ENCODE measurements around the gene ATP7A. TPM values are rescaled to one million over a fixed set of nuclear protein-coding genes. Genes with fewer than 3 reads are reported as not detected.
A peak's percentile ranks its signal among the peaks of the same experiment; 100 is the strongest.

Gene ATP7A
- total RNA-seq, 2 experiments from 2014 or later = 4.7 to 7.2 TPM

DNA sequence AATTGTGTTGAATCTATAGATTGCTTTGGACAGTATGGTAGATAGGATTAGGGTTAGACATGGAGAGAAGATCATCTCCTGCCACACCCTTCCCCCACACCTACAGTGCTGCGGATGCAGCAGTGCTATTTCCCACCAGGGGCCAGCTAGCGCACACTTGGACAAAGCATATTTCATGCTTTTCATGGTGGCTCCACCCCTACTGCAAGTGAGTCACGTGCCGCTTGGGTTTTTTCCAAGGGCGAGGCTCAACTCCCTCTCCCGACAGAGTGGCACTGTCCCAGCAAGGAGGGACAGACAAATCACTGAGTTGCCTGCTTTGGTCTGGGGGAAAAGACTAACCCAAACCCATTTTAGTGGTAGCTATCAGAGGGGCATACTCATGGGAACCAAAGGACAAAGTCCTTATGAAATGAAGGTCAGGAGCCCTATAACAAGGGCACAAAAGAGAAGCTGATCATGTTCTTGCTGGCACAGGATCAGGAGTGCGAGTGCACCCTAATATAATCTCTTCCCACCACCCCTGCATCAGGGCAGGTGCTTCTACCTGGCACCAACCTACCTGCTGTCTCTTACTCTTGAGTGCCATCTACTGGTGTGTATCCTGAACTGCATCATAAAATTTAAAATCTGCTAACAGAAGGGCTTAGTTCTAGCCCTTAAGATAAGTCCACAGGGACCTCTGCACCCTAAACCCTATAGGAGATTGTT, 114.0 kb downstream of the ATP7A start:
- ChIA-PET CTCF (ENCODE audit: unreplicated experiment) (interaction anchor here (1.3 kb wide), 1 partner anchor 114 kb away, joined by 5 read pairs; the partner anchor contains the start of gene ATP7A), POLR2A (interaction anchor here (1.1 kb wide), 1 partner anchor 114 kb away, joined by 5 read pairs; the partner anchor contains the start of gene ATP7A)
- Histone ChIP-seq H3K4me3 (ENCODE audit: low read depth, low read length, poor library complexity, severe bottlenecking) (no peak overlapping the region), H4K20me1 (ENCODE audit: insufficient read depth, low read length) (no peaks in the 10 kb centered on the region), H3K36me3 (ENCODE audit: insufficient read depth, low read length) (no peaks in the 10 kb centered on the region), H3K27ac (ENCODE audit: low read depth, low read length, poor library complexity, severe bottlenecking) (no peak overlapping the region), H3K9me3 (ENCODE audit: low read length) (no peaks in the 10 kb centered on the region), H3K4me2 (ENCODE audit: low read length) (no peak overlapping the region), H3K79me2 (ENCODE audit: insufficient read depth, low read depth, low read length) (no peaks in the 10 kb centered on the region), H3K4me1 (ENCODE audit: insufficient read depth, low read length, poor library complexity, severe bottlenecking) (no peaks in the 10 kb centered on the region), H3K9me2 (ENCODE audit: insufficient read depth, low read length) (no peaks in the 10 kb centered on the region), H2AFZ (ENCODE audit: low read length) (no peak overlapping the region)
- intact Hi-C loops (cut with micrococcal nuclease; ENCODE audit: unreplicated experiment) = loop anchor here (1.0 to 5.0 kb wide), 2 partner anchors 114 to 1467 kb away; partner anchors contain the start of gene ATP7A
- peak; percentile 25 for DNase-seq (ENCODE audit: low spot score)
- no TSS peak for BruUV-seq (replicated peaks)
- TF ChIP-seq EZH2phosphoT487 (IDR thresholded peaks at IDR 0.05; ENCODE audit: borderline replicate concordance, low read depth, low read length) (no peak), CTCF (conservative IDR thresholded peaks at IDR 0.05; ENCODE audit: low read length) (peak; percentile 80)

DNA sequence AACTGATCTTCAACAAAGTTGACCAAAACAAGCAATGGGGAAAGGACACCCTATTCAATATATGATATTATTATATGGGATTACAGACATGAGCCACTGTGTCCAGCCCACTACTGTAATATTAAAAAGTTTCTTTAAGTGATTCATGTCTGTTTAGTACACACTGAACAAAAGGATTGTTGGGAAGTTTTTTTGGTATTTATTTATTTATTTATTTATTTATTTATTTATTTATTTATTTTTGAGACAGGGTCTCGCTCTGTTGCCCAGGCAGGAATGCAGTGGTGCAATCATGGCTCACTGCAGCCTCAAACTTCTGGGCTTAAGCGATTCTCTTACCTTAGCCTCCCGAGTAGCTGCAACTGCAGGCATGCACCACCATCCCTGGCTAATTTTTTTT, 117.3 kb downstream of the ATP7A start:
- H2AFZ ChIP-seq (ENCODE audit: low read length) = no peak overlapping the region
- intact Hi-C loops (cut with micrococcal nuclease; ENCODE audit: unreplicated experiment) = loop anchor here (5.0 kb wide), 1 partner anchor 1470 kb away; no protein-coding TSS in a partner anchor
- no peaks in the 10 kb centered on the region for H4K20me1 ChIP-seq (ENCODE audit: insufficient read depth, low read length)
- BruUV-seq (replicated peaks) = no TSS peak
- no peaks in the 10 kb centered on the region for H3K9me2 ChIP-seq (ENCODE audit: insufficient read depth, low read length)
- no peaks in the 10 kb centered on the region for H3K79me2 ChIP-seq (ENCODE audit: insufficient read depth, low read depth, low read length)
- H3K27ac ChIP-seq (ENCODE audit: low read depth, low read length, poor library complexity, severe bottlenecking) = no peak overlapping the region
- no peak overlapping the region for H3K4me3 ChIP-seq (ENCODE audit: low read depth, low read length, poor library complexity, severe bottlenecking)
- POLR2A ChIA-PET = no interaction called here
- no peaks in the 10 kb centered on the region for H3K9me3 ChIP-seq (ENCODE audit: low read length)
- H3K4me1 ChIP-seq (ENCODE audit: insufficient read depth, low read length, poor library complexity, severe bottlenecking) = no peaks in the 10 kb centered on the region
- no peak for DNase-seq (ENCODE audit: low spot score)
- CTCF ChIA-PET (ENCODE audit: unreplicated experiment) = no interaction called here
- no peaks in the 10 kb centered on the region for H3K36me3 ChIP-seq (ENCODE audit: insufficient read depth, low read length)
- no peak overlapping the region for H3K4me2 ChIP-seq (ENCODE audit: low read length)
- no peak for TF ChIP-seq CTCF (conservative IDR thresholded peaks at IDR 0.05; ENCODE audit: low read length)
- no peak for TF ChIP-seq EZH2phosphoT487 (IDR thresholded peaks at IDR 0.05; ENCODE audit: borderline replicate concordance, low read depth, low read length)

GRCh38 chrX:78029663-78030062, 119.2 kb downstream of the ATP7A start:
- Histone ChIP-seq H4K20me1 (ENCODE audit: insufficient read depth, low read length) (no peaks in the 10 kb centered on the region), H3K9me3 (ENCODE audit: low read length) (no peaks in the 10 kb centered on the region), H3K36me3 (ENCODE audit: insufficient read depth, low read length) (no peaks in the 10 kb centered on the region), H3K4me2 (ENCODE audit: low read length) (no peak overlapping the region), H3K4me3 (ENCODE audit: low read depth, low read length, poor library complexity, severe bottlenecking) (no peak overlapping the region), H3K27ac (ENCODE audit: low read depth, low read length, poor library complexity, severe bottlenecking) (no peak overlapping the region), H3K79me2 (ENCODE audit: insufficient read depth, low read depth, low read length) (no peaks in the 10 kb centered on the region), H3K4me1 (ENCODE audit: insufficient read depth, low read length, poor library complexity, severe bottlenecking) (no peaks in the 10 kb centered on the region), H3K9me2 (ENCODE audit: insufficient read depth, low read length) (no peaks in the 10 kb centered on the region), H2AFZ (ENCODE audit: low read length) (no peak overlapping the region)
- CTCF ChIA-PET (ENCODE audit: unreplicated experiment) = no interaction called here
- intact Hi-C loops (cut with micrococcal nuclease; ENCODE audit: unreplicated experiment) = loop anchor here (5.0 kb wide), 1 partner anchor 1472 kb away; no protein-coding TSS in a partner anchor
- BruUV-seq (replicated peaks) = no TSS peak
- DNase-seq (ENCODE audit: low spot score) = peak; percentile 45
- POLR2A ChIA-PET = interaction anchor here (0.6 to 1.7 kb wide), 4 partner anchors 112 to 577 kb away, joined by 3 to 7 read pairs (median 5); no protein-coding TSS in a partner anchor
- TF ChIP-seq CTCF (conservative IDR thresholded peaks at IDR 0.05; ENCODE audit: low read length) (peak; percentile 80), EZH2phosphoT487 (IDR thresholded peaks at IDR 0.05; ENCODE audit: borderline replicate concordance, low read depth, low read length) (no peak)
